NCI-H2081 (cell line): Measurements from ENCODE around the gene GPSM3.
A peak's percentile ranks its signal among the peaks of the same experiment; 100 is the strongest.
"Not testable (repeated sequence)": the region's sequence is repeated elsewhere in the genome, so short reads cannot be mapped to it uniquely, and the experiment has no call there.

Experiments used
- DNase-seq, 2 experiments: peaks; one replicate each; lab custom pipeline; 2025; lab: John Stamatoyannopoulos, UW

Gene GPSM3

GRCh38 chr6:32187725-32188380, 4.6 kb downstream of the GPSM3 start:
- DNase-seq = not testable (repeated sequence)

- DNase-seq = no peak
Measured at GRCh38 chr6:32187009-32187709, 5.3 kb downstream of the GPSM3 start.

- not testable (repeated sequence) for DNase-seq
Measured at GRCh38 chr6:32186151-32186840, 6.1 kb downstream of the GPSM3 start.

GRCh38 chr6:32185681-32186131, 6.7 kb downstream of the GPSM3 start:
- not testable (repeated sequence) for DNase-seq

- DNase-seq = no peak
Measured at GRCh38 chr6:32184084-32184640, 8.3 kb downstream of the GPSM3 start, which contains the start of gene AGER. TSS of gene AGER (minus strand) at chr6:32184253. CDS start at chr6:32184222, 31 bp downstream.

- DNase-seq = no peak
Measured at GRCh38 chr6:32183483-32184083, 8.9 kb downstream of the GPSM3 start.

- no peak for DNase-seq
Measured at GRCh38 chr6:32183030-32183429, 9.4 kb downstream of the GPSM3 start.

- DNase-seq = no peak
Measured at GRCh38 chr6:32182555-32182981, 9.9 kb downstream of the GPSM3 start.

- DNase-seq = no peak
Measured at GRCh38 chr6:32181915-32182529, 10.4 kb downstream of the GPSM3 start.

GRCh38 chr6:32181148-32181702, 11.2 kb downstream of the GPSM3 start:
- no peak for DNase-seq

- DNase-seq = no peak
Measured at GRCh38 chr6:32179766-32180405, 12.6 kb downstream of the GPSM3 start.

- DNase-seq = no peak
Measured at GRCh38 chr6:32178547-32179440, 13.6 kb downstream of the GPSM3 start.

GRCh38 chr6:32177788-32178546, 14.5 kb downstream of the GPSM3 start, which contains the start of gene RNF5:
TSS of gene RNF5 (plus strand) at chr6:32178405. CDS start at chr6:32178512, 107 bp downstream.
- DNase-seq = peak; percentile 99 to 100

GRCh38 chr6:32177183-32177787, 15.2 kb downstream of the GPSM3 start:
- DNase-seq = peak; percentile 65 to 78

- DNase-seq = no peak
Measured at GRCh38 chr6:32176476-32177182, 15.8 kb downstream of the GPSM3 start.

GRCh38 chr6:32175711-32176475, 16.6 kb downstream of the GPSM3 start, which contains the start of gene AGPAT1:
TSS of gene AGPAT1 (minus strand) at chr6:32176084. CDS start at chr6:32171496, 4,588 bp downstream.
- peak; percentile 94 to 96 for DNase-seq

- DNase-seq = no peak
Measured at GRCh38 chr6:32175322-32175710, 17.1 kb downstream of the GPSM3 start.
